Body of pancreas (tissue), 4 donors: Measurements from ENCODE around the gene HOXB6.

Source experiments
- CTCF ChIP-seq, 7 experiments: fragments of 450-650 bp in 4 of 7; fragments of 200-600 bp in 3 of 7; sonication (generic) in 3 of 7; IDR thresholded peaks; one replicate each; pipeline ENCODE4 v1.5.1; 2016 to 2019; ENCODE audit warnings: antibody characterized with exemption in 7 of 7
- POLR2A ChIP-seq, 3 donors: fragments of 450-650 bp; IDR thresholded peaks; one replicate each; pipeline ENCODE4 v1.6.1; 2016; ENCODE audit warnings: antibody characterized with exemption in 3 of 3, mild to moderate bottlenecking in 2 of 3

DNA sequence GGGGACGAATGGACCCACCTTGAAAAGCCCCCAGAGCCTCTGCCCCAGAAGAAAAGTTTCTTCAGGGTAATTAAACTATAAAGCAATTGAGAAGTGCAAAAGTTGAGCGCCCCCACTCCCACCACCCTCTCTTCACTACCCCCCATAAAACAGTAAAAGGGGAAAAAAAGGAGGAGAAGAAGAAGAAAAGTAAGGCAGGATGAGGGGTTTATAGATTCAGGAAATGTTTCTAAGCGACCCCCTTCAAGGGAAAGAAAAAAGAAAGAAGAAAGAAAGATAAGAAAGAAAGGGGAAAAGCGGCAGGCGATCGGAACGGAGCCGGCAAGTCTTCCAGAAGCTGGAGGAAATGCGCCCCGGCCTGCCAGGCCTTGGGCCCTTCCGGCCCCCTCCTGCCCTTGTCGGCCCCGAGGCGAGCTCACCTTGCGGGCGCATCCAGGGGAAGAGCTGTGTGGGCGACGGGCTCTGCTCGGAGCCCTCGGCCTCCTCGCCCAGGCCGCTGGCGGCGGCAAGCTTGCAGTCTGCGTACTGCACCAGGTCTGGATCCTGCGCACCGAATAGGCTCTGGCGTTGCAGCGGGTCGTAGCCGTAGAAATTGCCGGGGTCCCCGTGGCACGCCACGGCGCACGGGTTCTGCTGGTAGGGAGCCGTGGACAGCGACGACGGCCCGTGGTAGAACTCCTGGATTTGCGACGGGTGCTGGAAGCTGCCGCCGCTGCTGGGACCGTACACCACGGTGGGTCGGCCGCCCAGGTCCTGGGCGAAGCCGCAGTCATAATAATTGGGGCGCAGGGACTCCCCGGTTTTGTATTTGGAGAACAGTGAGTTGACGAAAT, 9.3 kb upstream of the HOXB6 start:
- TF ChIP-seq CTCF (IDR thresholded peaks at IDR 0.05): no peak
- no peak for TF ChIP-seq POLR2A (IDR thresholded peaks at IDR 0.05)
